K562 (cell line): Measurements from ENCODE around the gene FGF10. TPM values are rescaled to one million over a fixed set of nuclear protein-coding genes. Genes with fewer than 3 reads are reported as not detected.

Source experiments
- ATAC-seq: fragments of 200-7000 bp; cut with Tn5 transposase; 3 replicates; pipeline ENCODE4 v1.9.1; 2020; ENCODE audit warnings: moderate library complexity
- BruUV-seq: library from RNA; stranded (reverse); fragments of 400-500 nt; replicated peaks from 2 replicates; lab custom pipeline; 2021; lab: Mats Ljungman, UMichigan
- CTCF ChIA-PET: fragments of 300-600 bp; formaldehyde crosslinking; extraction: SDS; loops from one replicate; lab custom pipeline; 2021; ENCODE audit warnings: low intra/inter-chr PET ratio; lab: Yijun Ruan, JAX
- POLR2A ChIA-PET: fragments of 300-600, 350-650 bp; sonication (Branson Sonifier 250); formaldehyde crosslinking; extraction: SDS; loops from one replicate; lab custom pipeline; 2021; ENCODE audit warnings: antibody characterized with exemption, inconsistent platforms; lab: Yijun Ruan, JAX
- DNase-seq, 4 experiments: peaks; one replicate each; pipeline versions ENCODE4 v3.0.0 to v3.0.0-alpha.2; 2011 to 2018; ENCODE audit warnings: low spot score in 3 of 4, mixed read lengths in 3 of 4; ENCODE audit errors: extremely low read depth in 1 of 4
- FAIRE-seq: peaks from 2 replicates; lab custom pipeline; 2011; peaks lifted over from hg19 to GRCh38; lab: Jason Lieb, UNC
- H2AFZ ChIP-seq: 2 replicates; pipeline ENCODE4 v1.6.0; 2011; ENCODE audit warnings: low read depth, low read length, control low read depth, inconsistent platforms
- H3K27ac ChIP-seq: fragments of 200-600 bp; 3 replicates; pipeline ENCODE4 v1.8.0; 2011; ENCODE audit warnings: low read depth, mild to moderate bottlenecking, control low read depth, inconsistent platforms, low read length, moderate library complexity, mixed read lengths; ENCODE audit errors: extremely low read depth
- H3K27me3 ChIP-seq, 2 experiments: fragments of 300-600 bp in 1 of 2; 2 replicates in 1 of 2; 3 replicates in 1 of 2; pipeline versions ENCODE4 v1.6.0 to v1.8.0; 2011; ENCODE audit warnings: inconsistent platforms in 2 of 2, low read length in 2 of 2, mild to moderate bottlenecking in 1 of 2, mixed read lengths in 1 of 2, moderate library complexity in 1 of 2; ENCODE audit not compliant: control insufficient read depth in 2 of 2, insufficient read depth in 2 of 2
- H3K36me3 ChIP-seq: fragments of 300-600 bp; 3 replicates; pipeline ENCODE4 v1.8.0; 2011; ENCODE audit warnings: mild to moderate bottlenecking, low read length, inconsistent platforms; ENCODE audit not compliant: control insufficient read depth, insufficient read depth
- H3K4me1 ChIP-seq, 2 experiments: fragments of 200-600 bp in 1 of 2; replicated peaks in 1 of 2; 2 replicates in 1 of 2; 3 replicates in 1 of 2; pipeline versions ENCODE4 v1.5.1 to v1.8.0; 2011; ENCODE audit warnings: inconsistent platforms in 2 of 2, low read length in 2 of 2, mild to moderate bottlenecking in 1 of 2, mixed read lengths in 1 of 2, moderate library complexity in 1 of 2; ENCODE audit not compliant: control insufficient read depth in 2 of 2, insufficient read depth in 2 of 2
- H3K4me2 ChIP-seq: 2 replicates; pipeline ENCODE4 v1.6.1; 2011; ENCODE audit warnings: low read length, control low read depth, inconsistent platforms, mixed read lengths; ENCODE audit not compliant: insufficient read depth
- H3K4me3 ChIP-seq: fragments of 200-600 bp; sonication (generic), shearing (Covaris generic); 2 replicates; pipeline ENCODE4 v1.5.1; 2016; ENCODE audit warnings: control low read depth, inconsistent platforms
- H3K79me2 ChIP-seq: fragments of 200-600 bp; 3 replicates; pipeline ENCODE4 v1.8.0; 2011; ENCODE audit warnings: low read length, inconsistent platforms; ENCODE audit not compliant: control insufficient read depth, insufficient read depth
- H3K9ac ChIP-seq, 2 experiments: 2 replicates each; pipeline versions ENCODE4 v1.6.0 to v1.6.1; 2011; ENCODE audit warnings: low read depth in 2 of 2, low read length in 2 of 2, control low read depth in 1 of 2, inconsistent platforms in 1 of 2, mild to moderate bottlenecking in 1 of 2, mixed read lengths in 1 of 2; ENCODE audit not compliant: insufficient read depth in 1 of 2
- H3K9me1 ChIP-seq: one replicate; pipeline ENCODE4 v1.6.0; 2011; ENCODE audit warnings: inconsistent platforms, mild to moderate bottlenecking, low read length, moderate library complexity; ENCODE audit not compliant: control insufficient read depth, insufficient read depth
- H3K9me3 ChIP-seq: replicated peaks from 2 replicates; pipeline ENCODE4 v1.5.1; 2011; ENCODE audit warnings: low read depth, low read length, inconsistent platforms; ENCODE audit not compliant: control insufficient read depth, insufficient read depth
- H4K20me1 ChIP-seq: replicated peaks from 2 replicates; pipeline ENCODE4 v1.6.1; 2011; ENCODE audit warnings: low read length, inconsistent platforms, mixed read lengths; ENCODE audit not compliant: control insufficient read depth, insufficient read depth
- ATF7 ChIP-seq: fragments of 450-650 bp; IDR thresholded peaks from 2 replicates; pipeline ENCODE4 v1.7.1; 2014; ENCODE audit warnings: mild to moderate bottlenecking, moderate library complexity
- CTCF ChIP-seq, 3 experiments: IDR thresholded peaks in 2 of 3; conservative IDR thresholded peaks in 1 of 3; 2 replicates each; pipeline ENCODE4 v1.5.1; 2011 to 2012; ENCODE audit warnings: low read length in 3 of 3, mild to moderate bottlenecking in 3 of 3, control low read depth in 2 of 3, improper control_type of control experiment in 1 of 3, inconsistent platforms in 1 of 3, low read depth in 1 of 3, mixed read lengths in 1 of 3, moderate library complexity in 1 of 3; ENCODE audit not compliant: insufficient read depth in 2 of 3
- ETV1 ChIP-seq: fragments of 450-650 bp; conservative IDR thresholded peaks from 2 replicates; pipeline ENCODE4 v1.6.1; 2016; ENCODE audit warnings: missing genetic modification characterization, control low read depth, low read depth, missing compliant biosample characterization
- PTTG1 ChIP-seq: fragments of 450-650 bp; IDR thresholded peaks from 2 replicates; pipeline ENCODE4 v1.6.1; 2016; ENCODE audit warnings: low read depth, mild to moderate bottlenecking, missing genetic modification characterization, missing compliant biosample characterization
- RAD21 ChIP-seq, 2 experiments: fragments of 250-450 bp in 1 of 2; fragments of 450-650 bp in 1 of 2; sonication (Bioruptor Pico) in 1 of 2; formaldehyde crosslinking in 1 of 2; IDR thresholded peaks in 1 of 2; conservative IDR thresholded peaks in 1 of 2; 2 replicates each; pipeline versions ENCODE4 v1.4.0 to v1.8.0; 2020 to 2022; ENCODE audit warnings: mild to moderate bottlenecking in 2 of 2, moderate library complexity in 1 of 2
- ZNF778 ChIP-seq: fragments of 450-650 bp; formaldehyde crosslinking; IDR thresholded peaks from 2 replicates; pipeline ENCODE4 v1.4.0; 2020; ENCODE audit warnings: mild to moderate bottlenecking, moderate library complexity
- WGBS: fragments of 100-300 bp; shearing (Covaris generic); methylation state at CpG from one replicate; pipeline ENCODE4 v1.1.6; 2016; ENCODE audit warnings: low coverage, mixed read lengths; ENCODE audit not compliant: insufficient coverage; ENCODE audit errors: missing lambda C conversion rate; 5-methylcytosine and 5-hydroxymethylcytosine counted together
- in situ Hi-C: fragments of 300-500 bp; cut with MboI; formaldehyde crosslinking; loops from 4 replicates; pipeline ENCODE4 v1.15.0; 2018; ENCODE audit warnings: inconsistent platforms, mixed read lengths
- intact Hi-C: fragments of 100-400 bp; cut with micrococcal nuclease; formaldehyde crosslinking; loops from 2 replicates; pipeline ENCODE4 v1.14.2; 2022
- polyA plus RNA-seq, 8 experiments: library from polyadenylated mRNA; depleted of rRNA in 4 of 8; stranded (reverse) in 5 of 8; unstranded in 3 of 8; fragments of >200 nt; fragmentation: Nextera tagmentation in 2 of 8; fragmentation: Illumina TruSeq in 1 of 8; extraction: Ambion mirVana in 2 of 8; extraction: Trizol in 1 of 8; gene quantifications; 2 replicates each; pipeline versions ENCODE4 v1.2.1 to v1.2.3, GENCODE V29; 2011 to 2014; ENCODE audit warnings: inconsistent platforms in 1 of 8, missing spikeins in 1 of 8
- total RNA-seq, 7 experiments: library from RNA; depleted of rRNA in 6 of 7; stranded (reverse); fragments of >200 nt in 6 of 7; fragmentation: Illumina TruSeq in 2 of 7; extraction: Trizol in 2 of 7; gene quantifications; 2 replicates each; pipeline versions ENCODE4 v1.2.1 to v1.2.3, GENCODE V29; 2011 to 2021; ENCODE audit warnings: low replicate concordance in 1 of 7

FGF10 gene
- total and polyA plus RNA-seq, 9 of the 15 experiments (the other 6 are each of a cell fraction or from before 2014, with no cell fraction given): not detected

- Histone ChIP-seq H3K4me1 (no peaks in the 10 kb centered on the region), H3K9me3 (no peaks in the 10 kb centered on the region), H3K4me3 (no peak overlapping the region), H3K9me1 (no peaks in the 10 kb centered on the region), H3K79me2 (no peaks in the 10 kb centered on the region), H2AFZ (no peak overlapping the region), H3K27me3 (no peaks in the 10 kb centered on the region), H3K4me2 (no peak overlapping the region), H4K20me1 (no peaks in the 10 kb centered on the region), H3K9ac (no peak overlapping the region), H3K27ac (no peak overlapping the region), H3K36me3 (no peaks in the 10 kb centered on the region)
- no TSS peak for BruUV-seq
- WGBS: 0% methylated on average over 3 of the region's 3 CpGs
- FAIRE-seq (no peak), ATAC-seq (peak; percentile 61; the same call in 1 of the 3 replicates), DNase-seq (peak; percentile 10 to 31 (median 23))
- TF ChIP-seq CTCF (IDR thresholded peaks at IDR 0.05 in 2 of 3, conservative IDR thresholded peaks at IDR 0.05 in 1 of 3; ENCODE audit: insufficient read depth in 2 of 3, low read depth in 1 of 3, low read length in 3 of 3): peak; percentile 22 to 44 (median 44); a peak in 4 of 6 replicates
- TF ChIP-seq ETV1 (tag): no peak
- no peak for TF ChIP-seq PTTG1 (tag)
- no peak for TF ChIP-seq ZNF778 (CRISPR knock-in tag)
- TF ChIP-seq RAD21 (CRISPR knock-in tag; conservative IDR thresholded peaks at IDR 0.05 in 1 of 2, IDR thresholded peaks at IDR 0.05 in 1 of 2): peak; percentile 68 to 70
- TF ChIP-seq ATF7: no peak
- POLR2A ChIA-PET: no interaction called here
- CTCF ChIA-PET: interaction anchor here (0.5 to 1.3 kb wide), 3 partner anchors 441 to 626 kb away, joined by 3 to 4 read pairs (median 4); no protein-coding TSS in a partner anchor
- in situ Hi-C loops (no loop called here), intact Hi-C loops (loop anchor here (1.0 to 5.0 kb wide), 2 partner anchors 600 to 701 kb away; no protein-coding TSS in a partner anchor)
Measured at GRCh38 chr5:44332285-44332971, 56.8 kb downstream of the FGF10 start.
